Adipocyte (in vitro differentiated cells): ENCODE data around the gene GPR22.

Experiments
- DNase-seq: peaks from one replicate; pipeline ENCODE4 v3.0.0-alpha.2; 2015; ENCODE audit warnings: low read depth
- H3K27me3 ChIP-seq: replicated peaks from 2 replicates; pipeline ENCODE4 v1.7.0; 2013; ENCODE audit warnings: mild to moderate bottlenecking, low read length, moderate library complexity; ENCODE audit not compliant: control insufficient read depth, insufficient read depth
- H3K36me3 ChIP-seq: 2 replicates; pipeline ENCODE4 v1.7.0; 2013; ENCODE audit warnings: low read length, mild to moderate bottlenecking, moderate library complexity; ENCODE audit not compliant: control insufficient read depth, insufficient read depth, severe bottlenecking
- H3K4me1 ChIP-seq: 2 replicates; pipeline ENCODE4 v1.7.0; 2013; ENCODE audit warnings: mild to moderate bottlenecking, low read length, moderate library complexity; ENCODE audit not compliant: control insufficient read depth, insufficient read depth
- H3K4me3 ChIP-seq: 2 replicates; pipeline ENCODE4 v1.7.0; 2013; ENCODE audit warnings: mild to moderate bottlenecking, low read length, moderate library complexity
- H3K9ac ChIP-seq: 2 replicates; pipeline ENCODE4 v1.7.0; 2013; ENCODE audit warnings: mild to moderate bottlenecking, low read length, moderate library complexity
- H3K9me3 ChIP-seq: 2 replicates; pipeline ENCODE4 v1.7.0; 2013; ENCODE audit warnings: mild to moderate bottlenecking, low read length, moderate library complexity; ENCODE audit not compliant: control insufficient read depth

The GPR22 gene

DNA sequence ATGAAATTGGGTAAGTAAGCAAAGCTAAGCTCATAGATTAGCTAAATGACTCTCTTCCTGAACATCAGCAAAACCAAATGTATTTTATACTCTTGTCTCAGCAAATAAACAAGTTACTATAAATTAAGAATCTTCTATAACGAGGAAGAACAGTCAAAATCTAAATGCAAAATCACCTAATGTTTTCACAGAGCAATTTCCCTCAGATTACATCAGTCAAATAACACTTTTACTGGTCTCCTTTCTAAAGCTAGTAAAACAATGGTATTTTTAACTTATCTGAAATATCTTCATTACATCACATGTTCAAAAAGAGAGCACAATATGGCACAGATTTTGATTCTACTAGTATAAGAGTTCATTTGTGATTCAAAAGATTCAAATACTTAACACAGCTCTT, 16.5 kb upstream of the GPR22 start:
- Histone ChIP-seq H3K9me3 (no peaks in the 10 kb centered on the region), H3K4me1 (no peaks in the 10 kb centered on the region), H3K9ac (no peak overlapping the region), H3K36me3 (no peaks in the 10 kb centered on the region), H3K4me3 (no peak overlapping the region), H3K27me3 (no peaks in the 10 kb centered on the region)
- peak; percentile 17 for DNase-seq

DNA sequence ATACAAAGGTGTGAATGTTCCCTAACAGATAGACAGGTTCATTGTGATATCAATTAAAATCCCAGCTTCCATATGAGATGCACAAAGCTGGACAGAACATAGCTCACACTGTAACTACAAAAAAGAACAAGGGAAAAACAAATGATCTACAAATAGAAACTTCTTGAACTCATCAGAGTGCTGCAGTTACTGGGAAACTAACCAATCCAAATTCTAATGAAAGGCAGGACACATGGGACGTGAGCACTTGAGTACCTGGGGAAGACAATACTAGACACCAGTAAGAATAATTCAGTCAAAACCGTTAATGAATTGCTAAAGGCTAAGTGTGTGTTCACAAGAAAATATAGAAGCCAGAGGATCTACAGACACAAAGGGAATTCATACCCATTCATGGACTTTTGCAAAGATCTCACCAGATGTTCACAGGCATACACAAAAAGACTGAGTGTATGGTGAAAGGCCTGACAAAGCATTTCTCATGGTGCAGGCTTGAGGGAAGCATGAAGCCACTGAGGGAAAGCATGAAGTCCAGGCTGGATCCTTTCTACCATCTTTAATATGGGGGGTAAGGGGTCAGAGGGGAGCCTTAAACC, 7.8 kb upstream of the GPR22 start:
- no peaks in the 10 kb centered on the region for H3K27me3 ChIP-seq
- H3K36me3 ChIP-seq, result no peaks in the 10 kb centered on the region
- H3K9me3 ChIP-seq, result no peaks in the 10 kb centered on the region
- no peaks in the 10 kb centered on the region for H3K4me1 ChIP-seq
- DNase-seq, result no peak
- no peak overlapping the region for H3K4me3 ChIP-seq
- no peak overlapping the region for H3K9ac ChIP-seq

DNA sequence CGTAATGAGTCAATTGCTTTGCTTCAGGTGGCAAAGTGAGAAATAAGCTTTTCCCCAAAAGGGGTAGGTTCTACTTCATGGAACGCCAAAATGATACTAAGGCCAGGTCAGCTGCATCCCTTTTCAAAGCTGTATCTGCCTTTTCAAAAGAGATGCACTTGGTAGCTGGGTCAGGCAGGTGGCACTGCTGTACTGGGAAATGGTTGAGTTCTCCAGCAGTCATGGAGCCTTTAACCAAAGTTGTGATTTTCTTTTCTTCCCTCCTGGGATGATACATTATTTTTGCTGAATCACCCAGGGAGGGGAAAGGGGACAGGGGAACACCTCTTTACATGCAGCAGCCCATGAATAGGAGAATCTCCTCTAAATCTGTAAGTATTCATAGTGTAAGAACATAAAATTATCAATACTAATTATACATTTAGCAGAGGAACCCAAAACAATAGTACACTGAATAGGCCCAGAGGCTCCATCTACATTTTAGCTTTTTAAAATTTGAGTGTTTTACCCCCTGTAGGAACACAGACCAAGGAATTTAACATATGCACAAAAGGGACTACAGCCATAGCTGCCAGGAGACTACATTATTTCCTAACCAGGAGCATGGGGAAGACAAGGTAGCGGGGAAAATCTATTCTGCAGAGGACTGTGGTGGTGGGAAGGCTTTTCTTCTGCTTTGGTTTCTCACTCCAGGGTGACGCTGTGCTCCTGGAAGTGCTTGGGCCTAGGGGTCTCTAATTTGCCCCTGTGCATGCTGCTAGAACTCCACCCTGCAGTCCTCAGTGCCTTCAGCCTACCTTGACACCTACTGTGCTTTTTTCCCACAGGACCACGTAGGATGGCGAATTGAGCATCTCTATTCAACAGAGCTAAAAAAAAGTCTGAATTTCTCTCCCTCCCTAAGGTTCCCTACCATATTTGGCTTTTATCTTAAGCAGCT, 6.4 kb upstream of the GPR22 start:
- Histone ChIP-seq H3K9me3 (no peaks in the 10 kb centered on the region), H3K36me3 (no peaks in the 10 kb centered on the region), H3K4me1 (no peaks in the 10 kb centered on the region), H3K4me3 (no peak overlapping the region), H3K9ac (no peak overlapping the region), H3K27me3 (no peaks in the 10 kb centered on the region)
- peak; percentile 81 for DNase-seq

DNA sequence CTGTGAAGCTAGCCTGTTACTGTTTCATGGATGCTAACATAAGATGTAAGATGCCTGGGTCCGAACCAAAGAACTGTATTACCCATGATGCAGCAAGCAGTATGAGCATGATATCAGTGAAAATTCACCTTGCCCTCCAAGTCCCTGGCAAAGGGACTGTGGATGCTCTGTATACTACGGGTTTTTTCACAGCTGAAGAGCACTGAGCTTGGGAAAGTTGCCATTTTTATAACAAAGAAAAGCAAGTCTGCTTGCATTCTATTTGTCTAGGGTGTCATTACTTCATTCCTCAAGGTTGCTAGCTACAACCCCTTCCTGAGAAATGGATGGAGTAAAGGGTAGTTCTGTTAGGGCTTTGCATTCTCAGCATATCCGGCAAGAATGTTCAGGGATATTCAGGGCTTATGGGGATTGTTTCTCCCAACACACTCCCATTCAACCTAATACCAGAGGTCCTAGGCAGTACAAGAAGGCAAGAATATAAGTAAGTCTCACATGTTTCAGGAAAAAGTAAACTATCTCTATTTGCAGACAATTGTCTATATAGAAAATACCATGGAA, 5.1 kb upstream of the GPR22 start:
- H3K9me3 ChIP-seq, result no peaks in the 10 kb centered on the region
- no peak for DNase-seq
- H3K36me3 ChIP-seq, result no peaks in the 10 kb centered on the region

DNA sequence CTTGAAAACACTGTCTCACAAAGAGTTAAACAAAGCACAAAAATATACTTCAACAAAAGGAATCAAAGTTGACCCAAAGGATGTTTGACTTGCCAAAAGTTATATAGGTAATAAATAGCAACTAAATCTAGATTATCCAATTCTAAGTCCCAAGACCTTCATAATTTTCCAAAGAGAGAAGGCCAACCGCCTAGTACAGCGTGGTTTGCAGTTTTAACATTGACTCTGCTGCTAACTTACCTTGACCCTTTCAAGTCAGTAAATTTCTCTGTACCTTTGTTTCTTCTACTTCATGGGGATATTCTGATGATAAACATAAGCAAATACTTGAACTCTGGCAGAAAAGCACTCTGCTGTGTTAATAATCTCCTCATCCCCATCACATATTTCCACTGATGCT, 1.9 kb upstream of the GPR22 start:
- H3K9ac ChIP-seq, result no peak overlapping the region
- no peaks in the 10 kb centered on the region for H3K9me3 ChIP-seq
- no peaks in the 10 kb centered on the region for H3K4me1 ChIP-seq
- H3K27me3 ChIP-seq, result no peaks in the 10 kb centered on the region
- no peaks in the 10 kb centered on the region for H3K36me3 ChIP-seq
- DNase-seq, result no peak
- no peak overlapping the region for H3K4me3 ChIP-seq

More for the DNA sequence above, 5.1 kb upstream of the GPR22 start:
- no peaks in the 10 kb centered on the region for H3K4me1 ChIP-seq
- H3K9ac ChIP-seq, result no peak overlapping the region
- H3K4me3 ChIP-seq, result no peak overlapping the region
- H3K27me3 ChIP-seq, result no peaks in the 10 kb centered on the region

DNA sequence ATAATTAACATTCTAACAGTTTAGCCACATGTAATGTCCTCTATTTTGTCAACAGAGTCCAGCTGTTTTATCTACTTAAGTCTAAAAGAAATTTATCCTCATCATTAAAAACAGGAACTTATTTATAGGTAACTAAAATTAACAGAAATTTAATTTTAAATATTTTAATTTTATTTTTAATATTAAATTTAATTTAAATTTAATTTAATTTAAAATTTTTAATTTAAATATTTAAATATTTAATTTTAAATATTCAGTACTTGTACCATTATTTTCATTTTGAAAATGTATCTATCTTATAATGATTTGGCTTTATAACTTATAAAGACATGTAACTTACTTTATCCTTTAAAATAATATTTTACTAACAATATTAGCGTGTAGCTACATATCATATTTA, 1.0 kb upstream of the GPR22 start:
- no peak overlapping the region for H3K4me3 ChIP-seq
- no peak for DNase-seq
- no peaks in the 10 kb centered on the region for H3K27me3 ChIP-seq
- no peak overlapping the region for H3K9ac ChIP-seq
- no peaks in the 10 kb centered on the region for H3K9me3 ChIP-seq
- no peaks in the 10 kb centered on the region for H3K36me3 ChIP-seq
- no peaks in the 10 kb centered on the region for H3K4me1 ChIP-seq

DNA sequence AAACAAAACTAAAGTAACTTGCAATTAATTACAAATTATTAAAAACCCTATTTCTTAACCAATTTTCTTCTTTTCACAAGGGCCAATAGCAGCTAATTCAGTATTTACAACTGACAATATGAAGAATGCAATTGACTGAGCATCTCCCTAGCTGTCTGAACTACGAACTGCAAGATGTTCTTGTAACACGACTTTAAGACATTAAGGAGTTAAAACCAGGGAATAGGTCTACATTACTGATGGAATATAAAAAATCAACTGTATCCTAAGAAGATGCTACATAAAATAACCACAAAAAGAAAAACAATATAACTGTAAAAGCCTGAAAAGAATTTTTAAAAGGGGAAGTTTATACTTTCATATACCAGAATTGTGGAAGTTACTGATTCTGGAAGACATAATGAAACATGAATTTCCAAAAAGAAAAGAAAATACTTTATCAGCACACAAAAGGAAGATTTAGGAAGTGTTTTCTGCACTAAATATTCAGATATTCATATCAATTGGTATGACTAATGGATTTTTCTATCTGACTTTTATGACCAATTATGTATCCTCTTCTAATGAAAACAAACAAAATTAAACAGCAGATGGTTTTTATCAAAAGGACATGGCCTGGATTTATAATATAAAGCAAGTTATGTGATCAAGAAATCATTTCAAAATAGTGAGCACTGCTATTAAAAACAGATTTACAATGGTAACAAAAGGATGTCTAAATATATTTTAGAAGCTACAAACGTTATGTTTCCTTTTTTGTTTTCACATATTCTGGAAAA, 1.6 kb downstream of the GPR22 start:
- Histone ChIP-seq H3K27me3 (no peaks in the 10 kb centered on the region), H3K4me3 (no peak overlapping the region), H3K9ac (no peak overlapping the region), H3K9me3 (no peaks in the 10 kb centered on the region), H3K36me3 (no peaks in the 10 kb centered on the region), H3K4me1 (no peaks in the 10 kb centered on the region)
- DNase-seq, result peak; percentile 20

DNA sequence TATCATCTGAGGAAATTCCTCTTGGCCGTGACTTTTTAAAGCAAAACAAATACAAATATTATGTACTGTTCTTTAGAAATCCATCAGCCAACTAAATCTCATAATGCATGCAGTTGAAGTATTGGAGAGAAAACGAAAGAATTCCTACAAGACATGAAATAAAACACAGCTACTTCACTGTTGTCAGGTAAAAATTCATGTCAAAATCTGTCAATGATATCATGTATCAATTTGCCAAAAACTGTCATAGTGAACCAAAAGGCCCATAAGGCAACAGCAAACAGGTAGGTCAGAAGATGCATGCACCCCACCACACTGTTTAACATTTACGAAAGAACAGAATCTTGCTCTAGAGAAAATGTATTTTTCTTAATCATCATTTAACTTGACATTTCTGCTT, 2.3 kb downstream of the GPR22 start:
- Histone ChIP-seq H3K9me3 (no peaks in the 10 kb centered on the region), H3K36me3 (no peaks in the 10 kb centered on the region), H3K27me3 (no peaks in the 10 kb centered on the region), H3K4me1 (no peaks in the 10 kb centered on the region), H3K9ac (no peak overlapping the region), H3K4me3 (no peak overlapping the region)
- DNase-seq, result peak; percentile 28

DNA sequence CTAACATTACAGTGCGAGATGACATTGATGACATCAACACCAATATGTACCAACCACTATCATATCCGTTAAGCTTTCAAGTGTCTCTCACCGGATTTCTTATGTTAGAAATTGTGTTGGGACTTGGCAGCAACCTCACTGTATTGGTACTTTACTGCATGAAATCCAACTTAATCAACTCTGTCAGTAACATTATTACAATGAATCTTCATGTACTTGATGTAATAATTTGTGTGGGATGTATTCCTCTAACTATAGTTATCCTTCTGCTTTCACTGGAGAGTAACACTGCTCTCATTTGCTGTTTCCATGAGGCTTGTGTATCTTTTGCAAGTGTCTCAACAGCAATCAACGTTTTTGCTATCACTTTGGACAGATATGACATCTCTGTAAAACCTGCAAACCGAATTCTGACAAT, 4.3 kb downstream of the GPR22 start:
- H3K4me1 ChIP-seq, result no peaks in the 10 kb centered on the region
- no peaks in the 10 kb centered on the region for H3K9me3 ChIP-seq
- no peak overlapping the region for H3K4me3 ChIP-seq
- H3K36me3 ChIP-seq, result no peaks in the 10 kb centered on the region
- no peak for DNase-seq
- no peak overlapping the region for H3K9ac ChIP-seq
- H3K27me3 ChIP-seq, result no peaks in the 10 kb centered on the region

DNA sequence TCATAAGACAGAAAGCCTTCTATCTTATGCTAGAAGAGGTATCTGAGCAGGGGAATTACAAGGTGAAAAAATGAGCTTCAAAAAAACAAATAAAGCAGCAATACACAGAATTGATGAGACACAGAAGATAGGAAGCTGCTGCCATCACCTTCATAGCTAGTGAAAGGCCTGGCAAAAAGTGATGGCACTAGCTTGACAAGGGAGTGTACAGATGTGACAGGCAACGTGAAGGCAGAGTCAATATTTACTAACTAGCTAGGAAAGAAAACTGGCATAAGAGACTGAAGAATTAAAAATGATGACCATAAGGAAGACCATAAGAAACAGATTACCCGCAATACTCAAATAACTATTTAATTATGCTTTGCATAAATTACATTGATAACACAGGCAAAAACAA, 9.4 kb downstream of the GPR22 start:
- no peaks in the 10 kb centered on the region for H3K36me3 ChIP-seq
- no peak overlapping the region for H3K4me3 ChIP-seq
- H3K27me3 ChIP-seq, result no peaks in the 10 kb centered on the region
- H3K9me3 ChIP-seq, result no peaks in the 10 kb centered on the region
- H3K9ac ChIP-seq, result no peak overlapping the region
- no peaks in the 10 kb centered on the region for H3K4me1 ChIP-seq
- DNase-seq, result no peak

DNA sequence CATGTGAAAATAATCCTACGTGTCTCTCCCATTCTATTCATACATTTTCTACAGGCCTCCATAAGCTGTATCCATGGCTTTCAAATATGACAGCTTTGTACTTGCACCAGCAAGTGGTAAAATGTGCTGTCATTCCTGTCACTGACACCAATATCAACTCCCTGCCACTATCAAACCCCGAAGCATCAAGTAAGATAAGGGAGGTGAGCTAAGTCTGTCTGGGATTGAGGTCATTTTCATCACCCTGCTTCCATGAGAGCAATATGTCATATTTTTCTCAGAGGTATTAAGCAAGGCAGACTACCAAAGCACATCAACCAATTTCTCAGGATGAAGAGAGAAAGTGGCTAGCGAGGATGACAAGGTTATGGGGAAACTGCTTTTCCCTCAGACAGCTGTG, 11.1 kb downstream of the GPR22 start:
- H3K9ac ChIP-seq, result no peak overlapping the region
- H3K27me3 ChIP-seq, result no peaks in the 10 kb centered on the region
- DNase-seq, result no peak
- no peaks in the 10 kb centered on the region for H3K4me1 ChIP-seq
- no peaks in the 10 kb centered on the region for H3K36me3 ChIP-seq
- H3K4me3 ChIP-seq, result peak overlapping the region; percentile 20
- no peaks in the 10 kb centered on the region for H3K9me3 ChIP-seq
